Endothelial cell of umbilical vein (primary cell): ENCODE measurements around the gene RCOR3. TPM values are rescaled to one million over a fixed set of nuclear protein-coding genes. Genes with fewer than 3 reads are reported as not detected.

Experiments used
- BruUV-seq: library from RNA; stranded (reverse); fragments of 400-500 nt; replicated peaks from 2 replicates; lab custom pipeline; 2021; lab: Mats Ljungman, UMichigan
- CTCF ChIA-PET: fragments of 300-600, 350-600 bp; sonication (Branson Sonifier 250); formaldehyde crosslinking; loops from one replicate; lab custom pipeline; 2021; ENCODE audit warnings: antibody characterized with exemption, inconsistent platforms; lab: Charles Lee
- POLR2A ChIA-PET: fragments of 300-600, 350-600 bp; sonication (Branson Sonifier 250); formaldehyde crosslinking; loops from one replicate; lab custom pipeline; 2021; ENCODE audit warnings: antibody characterized with exemption, inconsistent platforms; lab: Charles Lee
- DNase-seq: peaks from one replicate; pipeline ENCODE4 v3.0.0-alpha.2; 2011; ENCODE audit warnings: low read depth, low spot score
- FAIRE-seq: peaks from 2 replicates; lab custom pipeline; 2011; peaks lifted over from hg19 to GRCh38; lab: Jason Lieb, UNC
- H2AFZ ChIP-seq: 2 replicates; pipeline ENCODE4 v1.6.0; 2012; ENCODE audit warnings: low read depth, low read length, control low read depth, inconsistent platforms
- H3K27ac ChIP-seq: 2 replicates; pipeline ENCODE4 v1.5.1; 2011; ENCODE audit warnings: low read depth, mild to moderate bottlenecking, control low read depth, low read length, moderate library complexity; ENCODE audit not compliant: insufficient read depth
- H3K27me3 ChIP-seq, 2 experiments: 2 replicates each; pipeline versions ENCODE4 v1.6.0 to v1.6.1; 2011; ENCODE audit warnings: low read length in 2 of 2, mixed read lengths in 1 of 2; ENCODE audit not compliant: control insufficient read depth in 2 of 2, insufficient read depth in 2 of 2
- H3K36me3 ChIP-seq, 2 experiments: 2 replicates in 1 of 2; 3 replicates in 1 of 2; pipeline ENCODE4 v1.5.1; 2011; ENCODE audit warnings: low read length in 2 of 2, mild to moderate bottlenecking in 1 of 2, moderate library complexity in 1 of 2; ENCODE audit not compliant: control insufficient read depth in 2 of 2, insufficient read depth in 2 of 2; ENCODE audit errors: extremely low read depth in 1 of 2
- H3K4me1 ChIP-seq: 3 replicates; pipeline ENCODE4 v1.5.1; 2011; ENCODE audit warnings: mild to moderate bottlenecking, low read length; ENCODE audit not compliant: control insufficient read depth, insufficient read depth; ENCODE audit errors: extremely low read depth
- H3K4me2 ChIP-seq: 2 replicates; pipeline ENCODE4 v1.6.1; 2011; ENCODE audit warnings: low read length, control low read depth, mixed read lengths; ENCODE audit not compliant: insufficient read depth
- H3K4me3 ChIP-seq, 3 experiments: fragments of 200-600 bp in 1 of 3; sonication (generic), shearing (Covaris generic) in 1 of 3; replicated peaks in 1 of 3; 2 replicates each; pipeline ENCODE4 v1.5.1; 2011 to 2016; ENCODE audit warnings: control low read depth in 3 of 3, low read length in 3 of 3, mild to moderate bottlenecking in 2 of 3, inconsistent platforms in 1 of 3, low read depth in 1 of 3, moderate library complexity in 1 of 3; ENCODE audit not compliant: insufficient read depth in 1 of 3
- H3K79me2 ChIP-seq: 2 replicates; pipeline ENCODE4 v1.6.0; 2012; ENCODE audit warnings: low read length, inconsistent platforms; ENCODE audit not compliant: control insufficient read depth, insufficient read depth
- H3K9ac ChIP-seq: replicated peaks from 2 replicates; pipeline ENCODE3; 2011; ENCODE audit warnings: low read length, control low read depth; ENCODE audit not compliant: insufficient read depth; ENCODE audit errors: extremely low read depth
- H3K9me1 ChIP-seq: replicated peaks from 3 replicates; pipeline ENCODE4 v1.6.0; 2011; ENCODE audit warnings: mild to moderate bottlenecking, low read length; ENCODE audit not compliant: control insufficient read depth, insufficient read depth; ENCODE audit errors: extremely low read depth
- H3K9me3 ChIP-seq: replicated peaks from 2 replicates; pipeline ENCODE4 v1.5.1; 2012; ENCODE audit warnings: low read length, inconsistent platforms; ENCODE audit not compliant: control insufficient read depth, insufficient read depth
- H4K20me1 ChIP-seq: replicated peaks from 2 replicates; pipeline ENCODE3; 2011; ENCODE audit warnings: mild to moderate bottlenecking, low read length; ENCODE audit not compliant: control insufficient read depth, insufficient read depth; ENCODE audit errors: extremely low read depth
- CTCF ChIP-seq, 2 donors: IDR thresholded peaks; 1 replicate in 1 of 2; 2 replicates in 1 of 2; pipeline ENCODE4 v1.5.1; 2011; ENCODE audit warnings: low read length in 2 of 2, mild to moderate bottlenecking in 2 of 2, moderate library complexity in 2 of 2, control low read depth in 1 of 2, inconsistent platforms in 1 of 2, low read depth in 1 of 2; ENCODE audit not compliant: insufficient read depth in 1 of 2; ENCODE audit errors: extremely low read depth in 1 of 2
- EZH2 ChIP-seq: IDR thresholded peaks from 2 replicates; pipeline ENCODE4 v1.6.1; 2012; ENCODE audit warnings: borderline replicate concordance, low read depth, mild to moderate bottlenecking, moderate library complexity, low read length, inconsistent platforms; ENCODE audit not compliant: severe bottlenecking
- FOS ChIP-seq: IDR thresholded peaks from 2 replicates; pipeline ENCODE4 v1.6.1; 2011; ENCODE audit warnings: mild to moderate bottlenecking, low read length, moderate library complexity, borderline replicate concordance; ENCODE audit not compliant: insufficient read depth
- GATA2 ChIP-seq: IDR thresholded peaks from 2 replicates; pipeline ENCODE4 v1.7.0; 2011; ENCODE audit warnings: low read depth, mild to moderate bottlenecking, moderate library complexity, mixed read lengths, low read length; ENCODE audit not compliant: insufficient read length, insufficient read depth
- JUN ChIP-seq: IDR thresholded peaks from 2 replicates; pipeline ENCODE4 v1.6.1; 2011; ENCODE audit warnings: borderline replicate concordance, low read depth; ENCODE audit not compliant: insufficient read length, insufficient read depth
- MYC ChIP-seq: IDR thresholded peaks from one replicate; pipeline ENCODE4 v1.6.1; 2011; ENCODE audit warnings: mild to moderate bottlenecking, low read depth, low read length
- POLR2A ChIP-seq: IDR thresholded peaks from 2 replicates; pipeline ENCODE4 v1.6.1; 2012; ENCODE audit warnings: low read depth, mild to moderate bottlenecking, control low read depth, low read length
- POLR2AphosphoS5 ChIP-seq: IDR thresholded peaks from 2 replicates; pipeline ENCODE4 v1.6.1; 2012; ENCODE audit warnings: low read depth, mild to moderate bottlenecking, control low read depth, low read length, moderate library complexity; ENCODE audit not compliant: insufficient read depth
- dilution Hi-C: fragments of 300-500 bp; cut with MboI; formaldehyde crosslinking; loops from one replicate; pipeline ENCODE4 v1.15.0; 2019; ENCODE audit warnings: low sequenced_read_pairs; ENCODE audit not compliant: extremely low pct_ligation_motif_present
- intact Hi-C: fragments of 100-400 bp; cut with micrococcal nuclease; formaldehyde crosslinking; loops from one replicate; pipeline ENCODE4 v1.10.0; 2022
- polyA plus RNA-seq, 4 experiments: library from polyadenylated mRNA; depleted of rRNA in 3 of 4; stranded (reverse) in 3 of 4; unstranded in 1 of 4; fragments of >200 nt; gene quantifications; 2 replicates each; pipeline versions ENCODE4 v1.2.1 to v1.2.3, GENCODE V29; 2011 to 2012; ENCODE audit warnings: missing spikeins in 1 of 4
- total RNA-seq: library from RNA; stranded (reverse); gene quantifications from 2 replicates; pipeline ENCODE4 v1.2.3, GENCODE V29; 2021
- TF ChIP-seq, protein P1 (sequence below): IDR thresholded peaks from 2 replicates; pipeline ENCODE4 v1.6.1; 2011; ENCODE audit not compliant: insufficient read depth, insufficient read length

The RCOR3 gene
- total and polyA plus RNA-seq, 2 donors (not counting 3 experiments of a cell fraction or from before 2014, with no cell fraction given), result 24.2 to 34.0 TPM

DNA sequence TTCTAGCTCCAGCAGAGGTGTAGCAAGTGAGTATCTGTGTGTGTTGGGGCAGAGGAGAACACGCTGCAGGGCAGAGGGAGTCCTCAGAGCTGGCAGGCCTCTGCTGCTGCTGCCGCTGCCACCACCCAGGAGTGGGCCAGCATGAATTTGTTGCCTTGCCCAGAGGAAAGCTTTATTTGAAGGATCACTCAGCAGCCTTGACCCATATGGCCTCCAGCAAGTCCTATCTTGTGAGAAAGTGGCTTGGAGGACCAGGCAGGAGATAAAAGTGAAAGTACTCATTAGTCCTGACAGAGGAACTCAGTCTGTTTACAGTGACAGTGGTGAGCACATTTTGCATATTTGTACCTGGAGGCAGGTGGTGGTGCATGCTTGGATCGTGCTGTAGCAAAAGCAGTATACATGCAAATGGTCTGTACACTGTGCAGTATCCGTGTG, 70.6 kb downstream of the RCOR3 start:
- no peak overlapping the region for H3K27ac ChIP-seq
- no peak overlapping the region for H3K4me2 ChIP-seq
- ChIA-PET CTCF (interaction anchor here (1.2 to 3.9 kb wide), 5 partner anchors 21 to 183 kb away, joined by 4 to 17 read pairs (median 6); no protein-coding TSS in a partner anchor), POLR2A (no interaction called here)
- TF ChIP-seq, protein P1, sequence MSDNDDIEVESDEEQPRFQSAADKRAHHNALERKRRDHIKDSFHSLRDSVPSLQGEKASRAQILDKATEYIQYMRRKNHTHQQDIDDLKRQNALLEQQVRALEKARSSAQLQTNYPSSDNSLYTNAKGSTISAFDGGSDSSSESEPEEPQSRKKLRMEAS, result no peak
- no peak for TF ChIP-seq FOS
- TF ChIP-seq MYC, result no peak
- TF ChIP-seq POLR2A, result no peak
- no peak for TF ChIP-seq POLR2AphosphoS5
- no peak for TF ChIP-seq GATA2
- no peak for TF ChIP-seq EZH2
- TF ChIP-seq JUN, result no peak
- no peak for TF ChIP-seq CTCF (IDR thresholded peaks at IDR 0.05; ENCODE audit: extremely low read depth in 1 of 2, insufficient read depth in 1 of 2, low read depth in 1 of 2, low read length in 2 of 2)
- peaks cover 6% of the 10 kb centered on the region for H3K4me1 ChIP-seq
- no peaks in the 10 kb centered on the region for H3K36me3 ChIP-seq
- dilution Hi-C loops (no loop called here), intact Hi-C loops (no loop called here)
- H3K9me3 ChIP-seq, result no peaks in the 10 kb centered on the region
- BruUV-seq, result no TSS peak
- no peaks in the 10 kb centered on the region for H3K27me3 ChIP-seq
- no peaks in the 10 kb centered on the region for H4K20me1 ChIP-seq
- H3K9ac ChIP-seq, result no peak overlapping the region
- no peaks in the 10 kb centered on the region for H3K9me1 ChIP-seq
- no peak overlapping the region for H2AFZ ChIP-seq
- H3K4me3 ChIP-seq, result no peak overlapping the region
- no peaks in the 10 kb centered on the region for H3K79me2 ChIP-seq
- no peak for FAIRE-seq
- DNase-seq, result no peak
